Measurements from ENCODE around the gene STEAP2. TPM values are rescaled to one million over a fixed set of nuclear protein-coding genes. Genes with fewer than 3 reads are reported as not detected.

The STEAP2 gene
- total RNA-seq, 2 donors from 2014 or later, result 22.2 to 26.7 TPM

- TF ChIP-seq, protein P1, sequence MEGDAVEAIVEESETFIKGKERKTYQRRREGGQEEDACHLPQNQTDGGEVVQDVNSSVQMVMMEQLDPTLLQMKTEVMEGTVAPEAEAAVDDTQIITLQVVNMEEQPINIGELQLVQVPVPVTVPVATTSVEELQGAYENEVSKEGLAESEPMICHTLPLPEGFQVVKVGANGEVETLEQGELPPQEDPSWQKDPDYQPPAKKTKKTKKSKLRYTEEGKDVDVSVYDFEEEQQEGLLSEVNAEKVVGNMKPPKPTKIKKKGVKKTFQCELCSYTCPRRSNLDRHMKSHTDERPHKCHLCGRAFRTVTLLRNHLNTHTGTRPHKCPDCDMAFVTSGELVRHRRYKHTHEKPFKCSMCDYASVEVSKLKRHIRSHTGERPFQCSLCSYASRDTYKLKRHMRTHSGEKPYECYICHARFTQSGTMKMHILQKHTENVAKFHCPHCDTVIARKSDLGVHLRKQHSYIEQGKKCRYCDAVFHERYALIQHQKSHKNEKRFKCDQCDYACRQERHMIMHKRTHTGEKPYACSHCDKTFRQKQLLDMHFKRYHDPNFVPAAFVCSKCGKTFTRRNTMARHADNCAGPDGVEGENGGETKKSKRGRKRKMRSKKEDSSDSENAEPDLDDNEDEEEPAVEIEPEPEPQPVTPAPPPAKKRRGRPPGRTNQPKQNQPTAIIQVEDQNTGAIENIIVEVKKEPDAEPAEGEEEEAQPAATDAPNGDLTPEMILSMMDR (IDR thresholded peaks at IDR 0.05), result no peak
- H3K9me3 ChIP-seq, result no peaks in the 10 kb centered on the region
- H3K27me3 ChIP-seq, result no peaks in the 10 kb centered on the region
- no peaks in the 10 kb centered on the region for H3K4me1 ChIP-seq
- no peak overlapping the region for H3K4me3 ChIP-seq
- no peaks in the 10 kb centered on the region for H3K36me3 ChIP-seq
- DNase-seq (ENCODE audit: low spot score), result no peak
- no peak overlapping the region for H3K27ac ChIP-seq
These were observed 24.0 kb upstream of the STEAP2 start for GRCh38 chr7:90187507-90188050.

DNA sequence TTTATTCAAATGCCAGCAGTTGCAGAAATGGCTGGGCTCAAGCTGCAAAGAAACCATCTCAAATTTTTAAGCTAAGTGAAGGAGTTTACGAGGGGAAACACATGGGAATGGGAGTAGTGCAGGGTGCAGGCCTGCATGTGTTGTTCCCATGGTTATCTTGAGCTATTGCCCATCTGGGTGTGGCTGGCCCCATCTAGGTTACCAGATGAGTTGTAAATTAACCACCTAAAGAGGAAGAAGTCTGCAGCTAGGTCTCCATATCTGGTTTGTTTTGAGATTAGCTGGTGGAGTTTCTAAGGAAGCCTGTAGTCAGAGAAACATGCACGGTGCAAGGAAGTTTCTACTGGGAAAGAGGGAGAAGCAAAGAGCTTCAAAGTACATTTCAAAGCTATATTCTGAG lies 23.3 kb upstream of the STEAP2 start:
- TF ChIP-seq, protein P1 (IDR thresholded peaks at IDR 0.05), result no peak
- no peaks in the 10 kb centered on the region for H3K27me3 ChIP-seq
- DNase-seq (ENCODE audit: low spot score), result no peak
- no peak overlapping the region for H3K4me3 ChIP-seq
- H3K9me3 ChIP-seq, result no peaks in the 10 kb centered on the region
- no peaks in the 10 kb centered on the region for H3K36me3 ChIP-seq
- H3K4me1 ChIP-seq, result no peaks in the 10 kb centered on the region
- H3K27ac ChIP-seq, result no peak overlapping the region

DNA sequence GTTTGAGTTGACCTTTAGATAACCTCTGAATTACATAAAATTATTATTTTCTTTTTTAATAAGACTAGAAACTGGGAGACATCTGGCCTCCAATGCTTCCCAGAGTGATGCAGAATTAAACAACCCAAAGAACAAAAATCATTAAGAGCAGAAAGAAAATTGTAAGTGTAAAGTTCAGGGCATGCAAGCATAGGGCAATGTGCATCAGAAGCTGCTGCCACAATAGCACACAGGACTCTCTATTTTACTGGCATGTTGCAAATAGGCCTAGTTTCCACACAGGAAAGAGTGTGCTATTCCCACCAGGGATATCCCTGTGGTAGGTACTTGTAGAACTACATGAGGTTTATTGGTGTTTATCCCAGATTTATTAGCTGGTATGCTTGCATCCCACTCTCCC lies 20.5 kb upstream of the STEAP2 start:
- Histone ChIP-seq H3K27ac (no peak overlapping the region), H3K36me3 (no peaks in the 10 kb centered on the region), H3K4me3 (no peak overlapping the region), H3K27me3 (no peaks in the 10 kb centered on the region), H3K9me3 (no peaks in the 10 kb centered on the region), H3K4me1 (no peaks in the 10 kb centered on the region)
- DNase-seq (ENCODE audit: low spot score), result no peak
- TF ChIP-seq, protein P1 (IDR thresholded peaks at IDR 0.05), result no peak

DNA sequence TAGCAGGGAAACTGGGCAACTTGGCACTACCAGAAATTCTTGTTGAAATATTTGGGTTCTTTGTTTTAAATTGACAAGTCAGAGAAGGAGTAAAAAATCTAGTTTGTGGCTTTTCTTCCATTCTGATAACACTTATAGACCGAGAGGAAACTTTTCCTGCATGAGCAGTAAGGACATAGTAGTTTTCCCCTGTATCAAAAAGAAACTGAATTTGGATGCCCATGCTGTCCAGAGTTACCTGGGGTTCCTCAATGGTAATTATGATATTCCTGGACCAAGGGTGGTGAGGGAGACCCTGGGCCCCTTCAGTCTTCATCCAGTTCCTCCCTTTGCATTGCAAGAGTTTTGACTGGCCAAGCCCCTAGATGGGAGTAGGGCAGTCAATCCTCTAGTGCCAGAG lies 19.9 kb upstream of the STEAP2 start:
- Histone ChIP-seq H3K4me3 (no peak overlapping the region), H3K36me3 (no peaks in the 10 kb centered on the region), H3K9me3 (no peaks in the 10 kb centered on the region), H3K4me1 (no peaks in the 10 kb centered on the region), H3K27ac (no peak overlapping the region), H3K27me3 (no peaks in the 10 kb centered on the region)
- TF ChIP-seq, protein P1 (IDR thresholded peaks at IDR 0.05), result no peak
- no peak for DNase-seq (ENCODE audit: low spot score)

DNA sequence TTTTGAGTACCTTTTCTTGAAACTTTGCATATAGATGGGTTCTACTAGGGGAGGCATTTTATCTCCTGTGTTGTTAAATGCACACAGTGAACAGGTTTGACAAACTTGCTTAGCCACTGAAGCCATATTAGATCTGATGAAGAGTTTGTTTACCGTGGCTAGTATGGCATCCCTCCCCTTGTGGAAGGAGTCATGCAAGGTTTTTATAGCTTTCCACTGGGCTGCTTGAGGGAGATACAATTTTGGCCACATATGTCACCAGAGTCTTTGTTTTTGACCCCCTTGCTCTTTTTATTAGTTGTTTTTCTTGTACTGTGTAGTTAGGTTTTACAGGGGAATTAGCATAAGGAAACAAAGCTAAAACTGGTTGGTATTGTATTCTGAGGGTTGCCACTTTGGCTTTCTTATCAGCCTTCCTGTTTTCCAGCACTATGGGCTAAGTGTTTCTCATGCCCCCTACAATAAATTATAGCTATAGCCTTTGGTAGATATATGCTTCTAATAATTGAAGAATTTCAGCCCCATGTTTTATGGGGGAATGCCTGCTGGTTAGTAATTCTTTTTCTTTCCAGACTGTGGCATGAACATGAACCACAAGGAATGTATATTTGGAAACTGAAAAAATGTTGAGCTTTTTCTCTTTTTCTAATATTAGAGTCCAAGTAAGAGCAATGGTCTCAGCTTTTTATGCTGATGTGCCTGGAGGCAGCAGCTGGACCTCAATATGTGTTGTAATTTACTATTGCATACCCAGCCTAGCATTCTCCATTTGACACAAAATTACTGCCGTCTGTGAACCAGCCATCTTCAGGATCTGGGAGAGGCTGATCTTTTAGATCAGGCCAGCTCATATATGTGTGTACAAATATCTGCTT lies 18.4 kb upstream of the STEAP2 start:
- Histone ChIP-seq H3K27ac (no peak overlapping the region), H3K36me3 (no peaks in the 10 kb centered on the region), H3K4me1 (no peaks in the 10 kb centered on the region), H3K9me3 (no peaks in the 10 kb centered on the region), H3K4me3 (no peak overlapping the region), H3K27me3 (no peaks in the 10 kb centered on the region)
- TF ChIP-seq, protein P1 (IDR thresholded peaks at IDR 0.05), result no peak
- DNase-seq (ENCODE audit: low spot score), result no peak
